T-cell (primary cell): ENCODE results near the gene NRP1. TPM values are rescaled to one million over a fixed set of nuclear protein-coding genes. Genes with fewer than 3 reads are reported as not detected.

Experiments
- ATAC-seq, 4 experiments: fragments of 200-7000 bp in 3 of 4; fragments of 150-1000 bp in 1 of 4; cut with Tn5 transposase; replicated peaks in 1 of 4; 1 replicate in 3 of 4; 2 replicates in 1 of 4; pipeline ENCODE4 v1.10.0; 2021; ENCODE audit warnings: moderate library complexity in 3 of 4, mild to moderate bottlenecking in 2 of 4, moderate number of reproducible peaks in 1 of 4
- CTCF ChIA-PET, 2 donors: fragments of 300-600 bp; sonication (Branson Sonifier 250); formaldehyde crosslinking; loops; one replicate each; lab custom pipeline; 2022; ENCODE audit warnings: antibody characterized with exemption in 2 of 2; lab: Charles Lee
- POLR2A ChIA-PET, 2 donors: fragments of 300-600 bp; sonication (Branson Sonifier 250); formaldehyde crosslinking; loops; one replicate each; lab custom pipeline; 2022; ENCODE audit warnings: antibody characterized with exemption in 2 of 2; lab: Charles Lee
- DNase-seq, 35 experiments: peaks; one replicate each; pipeline versions ENCODE4 v3.0.0 to v3.0.0-alpha.2; 2013 to 2023
- H3K27ac ChIP-seq: one replicate; pipeline ENCODE4 v1.5.1; 2013; ENCODE audit warnings: low read length
- H3K27me3 ChIP-seq, 2 experiments: replicated peaks in 1 of 2; 1 replicate in 1 of 2; 2 replicates in 1 of 2; pipeline versions ENCODE4 v1.6.1 to v1.7.0; 2013; ENCODE audit warnings: low read length in 1 of 2, mixed read lengths in 1 of 2; ENCODE audit not compliant: control insufficient read depth in 2 of 2, insufficient read depth in 2 of 2; ENCODE audit errors: extremely low read depth in 1 of 2
- H3K36me3 ChIP-seq, 2 donors: 1 replicate in 1 of 2; 2 replicates in 1 of 2; pipeline versions ENCODE4 v1.6.1 to v1.7.0; 2013; ENCODE audit warnings: low read length in 1 of 2; ENCODE audit not compliant: control insufficient read depth in 2 of 2, insufficient read depth in 1 of 2; ENCODE audit errors: extremely low read depth in 1 of 2
- H3K4me1 ChIP-seq, 2 experiments: 1 replicate in 1 of 2; 2 replicates in 1 of 2; pipeline versions ENCODE4 v1.6.1 to v1.7.0; 2013; ENCODE audit warnings: low read length in 2 of 2, mixed read lengths in 1 of 2; ENCODE audit not compliant: insufficient read depth in 2 of 2, control insufficient read depth in 1 of 2; ENCODE audit errors: extremely low read depth in 1 of 2
- H3K4me3 ChIP-seq, 2 donors: 1 replicate in 1 of 2; 2 replicates in 1 of 2; pipeline versions ENCODE4 v1.5.1 to v1.7.0; 2013; ENCODE audit warnings: mild to moderate bottlenecking in 2 of 2, low read length in 1 of 2, moderate library complexity in 1 of 2; ENCODE audit not compliant: control insufficient read depth in 1 of 2; ENCODE audit errors: extremely low read depth in 1 of 2
- H3K9me3 ChIP-seq: 2 replicates; pipeline ENCODE4 v1.7.0; 2013
- H3K27ac Mint-ChIP-seq, 2 donors: one replicate each; pipeline ENCODE4 v1.8.0; 2020 to 2021; ENCODE audit warnings: mild to moderate bottlenecking in 2 of 2, mixed read lengths in 2 of 2
- H3K27me3 Mint-ChIP-seq, 2 donors: one replicate each; pipeline ENCODE4 v1.8.0; 2021 to 2022; ENCODE audit warnings: mixed read lengths in 2 of 2
- H3K36me3 Mint-ChIP-seq: one replicate; pipeline ENCODE4 v1.8.0; 2021; ENCODE audit warnings: mixed read lengths
- H3K4me1 Mint-ChIP-seq, 3 donors: one replicate each; pipeline ENCODE4 v1.8.0; 2020 to 2022; ENCODE audit warnings: mixed read lengths in 3 of 3, mild to moderate bottlenecking in 1 of 3
- H3K4me3 Mint-ChIP-seq, 3 donors: one replicate each; pipeline ENCODE4 v1.8.0; 2020 to 2022; ENCODE audit warnings: mild to moderate bottlenecking in 3 of 3, mixed read lengths in 3 of 3, moderate library complexity in 3 of 3
- H3K9me3 Mint-ChIP-seq, 3 donors: one replicate each; pipeline ENCODE4 v1.8.0; 2020 to 2022; ENCODE audit warnings: mixed read lengths in 3 of 3
- WGBS: methylation state at CpG from one replicate; pipeline ENCODE4 v1.1.5; 2013; ENCODE audit warnings: missing lambda C conversion rate; ENCODE audit not compliant: insufficient coverage; 5-methylcytosine and 5-hydroxymethylcytosine counted together
- total RNA-seq, 35 experiments: library from RNA in 6 of 35; stranded (reverse) in 6 of 35; fragments of 120-200 nt in 1 of 35; gene quantifications; one replicate each; pipeline versions ENCODE4 v1.2.1 to v1.2.4 and lab custom pipeline; 2013 to 2026

Gene NRP1
- total RNA-seq, 5 donors from 2014 or later (not counting 1 experiment from before 2014, with no cell fraction given), result 0.62 to 1.9 (median 1.1) TPM; not detected in 2

DNA sequence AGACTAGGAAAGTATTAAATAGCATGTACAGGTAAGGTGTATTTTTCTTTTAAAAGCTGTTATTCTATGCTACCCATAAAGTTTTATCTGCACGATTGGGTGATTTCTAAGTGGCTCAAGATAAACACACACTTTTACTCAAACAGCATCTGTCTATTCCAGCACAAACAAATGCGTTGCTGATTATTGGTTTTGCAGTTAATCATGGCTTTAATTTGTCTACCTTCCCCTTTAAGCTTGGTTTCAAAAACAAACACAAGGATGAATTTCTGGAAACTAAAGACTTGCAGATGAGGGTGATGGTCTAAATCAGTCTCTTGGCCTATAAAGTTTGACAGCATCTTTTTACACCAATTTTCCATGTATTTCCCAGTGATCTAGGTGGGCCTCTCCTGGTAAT is 94.2 kb downstream of the NRP1 start:
- Histone ChIP-seq H3K4me1 (no peaks in the 10 kb centered on the region), H3K27ac (no peak overlapping the region), H3K9me3 (no peaks in the 10 kb centered on the region), H3K27me3 (no peaks in the 10 kb centered on the region), H3K4me3 (no peak overlapping the region), H3K36me3 (no peaks in the 10 kb centered on the region)
- Mint-ChIP-seq H3K4me3 (no peak overlapping the region), H3K9me3 (no peaks in the 10 kb centered on the region), H3K36me3 (no peaks in the 10 kb centered on the region), H3K27ac (no peak overlapping the region), H3K27me3 (peaks cover 1 to 4% of the 10 kb centered on the region in 2 donors), H3K4me1 (peaks cover 1 to 11% (median 2%) of the 10 kb centered on the region in 3 donors)
- ATAC-seq (no peak), DNase-seq (no peak)
- CTCF ChIA-PET, result no interaction called here
- WGBS, result no CpG with 5 or more reads among the region's 2 CpGs
- POLR2A ChIA-PET, result interaction anchor here in 1 of 2 donors (0.6 kb wide), 1 partner anchor 604 kb away, joined by 5 read pairs; no protein-coding TSS in a partner anchor

- Mint-ChIP-seq H3K9me3 (no peaks in the 10 kb centered on the region), H3K4me1 (peaks cover 0 to 3% (median 0%) of the 10 kb centered on the region in 3 donors), H3K36me3 (no peaks in the 10 kb centered on the region), H3K27ac (no peak overlapping the region), H3K27me3 (peaks cover 1 to 4% of the 10 kb centered on the region in 2 donors), H3K4me3 (no peak overlapping the region)
- Histone ChIP-seq H3K9me3 (no peaks in the 10 kb centered on the region), H3K4me3 (no peak overlapping the region), H3K36me3 (no peaks in the 10 kb centered on the region), H3K27me3 (no peaks in the 10 kb centered on the region), H3K27ac (no peak overlapping the region), H3K4me1 (no peaks in the 10 kb centered on the region)
- no CpG with 5 or more reads among the region's 2 CpGs for WGBS
- POLR2A ChIA-PET, result no interaction called here
- CTCF ChIA-PET, result interaction anchor here in 1 of 2 donors (0.7 kb wide), 1 partner anchor 32 kb away, joined by 4 read pairs; no protein-coding TSS in a partner anchor
- DNase-seq, result no peak
- no peak for ATAC-seq
These were observed 95.2 kb downstream of the NRP1 start for GRCh38 chr10:33239257-33239656.

DNA sequence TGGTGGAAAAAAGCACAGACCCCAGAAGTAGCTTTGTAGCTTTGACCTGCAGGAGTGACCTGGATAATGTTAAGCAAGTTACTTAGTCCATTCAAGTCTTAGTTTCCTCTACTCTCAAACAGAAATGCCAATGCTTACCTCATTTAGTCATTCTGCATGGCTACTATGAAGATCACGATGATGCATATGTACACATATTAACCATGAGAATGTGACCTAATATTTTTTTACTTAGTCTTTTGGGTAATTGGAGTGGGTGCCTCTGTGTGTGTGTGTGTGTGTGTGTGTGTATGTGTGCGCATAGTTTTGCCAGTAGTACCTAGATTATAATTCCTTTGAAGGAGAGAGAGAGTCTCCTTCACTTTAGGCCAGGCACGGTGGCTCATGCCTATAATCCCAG is 95.8 kb downstream of the NRP1 start:
- H3K27ac ChIP-seq, result no peak overlapping the region
- no peaks in the 10 kb centered on the region for H3K36me3 ChIP-seq
- no peaks in the 10 kb centered on the region for H3K9me3 ChIP-seq
- DNase-seq, result no peak
- Mint-ChIP-seq H3K27ac (no peak overlapping the region), H3K4me1 (peaks cover 0 to 1% (median 0%) of the 10 kb centered on the region in 3 donors), H3K4me3 (no peak overlapping the region), H3K27me3 (peaks cover 1 to 4% of the 10 kb centered on the region in 2 donors), H3K36me3 (no peaks in the 10 kb centered on the region), H3K9me3 (no peaks in the 10 kb centered on the region)
- CTCF ChIA-PET, result interaction anchor here in 1 of 2 donors (0.7 kb wide), 1 partner anchor 32 kb away, joined by 4 read pairs; no protein-coding TSS in a partner anchor
- no peak overlapping the region for H3K4me3 ChIP-seq
- ATAC-seq, result no peak
- no peaks in the 10 kb centered on the region for H3K27me3 ChIP-seq
- WGBS, result no CpG with 5 or more reads among the region's 3 CpGs
- POLR2A ChIA-PET, result no interaction called here
- H3K4me1 ChIP-seq, result no peaks in the 10 kb centered on the region

DNA sequence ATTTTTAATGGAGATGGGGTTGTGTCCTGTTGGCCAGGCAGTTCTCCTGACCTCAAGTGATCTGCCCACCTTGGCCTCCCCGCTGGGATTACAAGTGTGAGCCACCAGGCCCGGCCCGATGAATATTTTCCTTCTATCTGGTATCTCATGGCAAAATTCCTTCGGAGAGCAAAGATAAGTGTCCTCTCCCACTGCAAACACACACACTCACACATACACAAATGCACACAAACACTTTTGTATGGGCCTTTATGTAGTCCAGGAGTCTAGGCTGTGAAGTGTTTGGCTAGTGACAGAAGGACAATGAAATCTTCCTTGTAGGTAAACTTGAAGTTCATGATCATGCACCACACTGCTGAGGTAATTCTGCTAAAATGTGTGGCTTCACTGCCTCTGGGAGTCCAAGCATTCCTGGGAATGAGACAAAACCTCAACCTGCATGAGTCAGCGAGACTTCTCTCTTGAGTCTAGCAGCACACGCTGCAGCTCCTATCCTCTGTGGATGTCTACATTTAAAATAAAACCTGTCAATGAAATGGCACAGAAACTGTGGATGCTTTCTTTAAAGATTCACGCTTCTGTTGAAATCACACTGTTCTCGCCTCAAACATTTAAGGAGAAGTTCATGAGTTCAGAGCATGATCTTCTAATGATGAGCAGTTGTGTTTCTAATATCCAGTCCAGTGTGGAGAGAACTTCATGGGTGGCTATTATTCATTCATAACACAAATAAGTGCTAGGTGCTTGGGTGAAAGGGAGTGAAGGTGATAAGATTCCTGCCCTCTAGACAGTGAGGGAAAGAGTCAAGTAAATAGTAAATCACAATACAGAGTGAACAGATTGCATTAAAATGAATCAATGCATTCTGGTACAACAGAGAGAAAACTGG is 96.5 kb downstream of the NRP1 start:
- Mint-ChIP-seq H3K36me3 (no peaks in the 10 kb centered on the region), H3K27ac (no peak overlapping the region), H3K9me3 (no peaks in the 10 kb centered on the region), H3K4me1 (no peaks in the 10 kb centered on the region), H3K27me3 (peaks cover 1 to 4% of the 10 kb centered on the region in 2 donors), H3K4me3 (no peak overlapping the region)
- WGBS, result 100% methylated on average over 3 of the region's 8 CpGs
- H3K9me3 ChIP-seq, result no peaks in the 10 kb centered on the region
- DNase-seq (no peak), ATAC-seq (no peak)
- H3K4me1 ChIP-seq, result no peaks in the 10 kb centered on the region
- CTCF ChIA-PET, result no interaction called here
- no peak overlapping the region for H3K4me3 ChIP-seq
- no peaks in the 10 kb centered on the region for H3K27me3 ChIP-seq
- H3K27ac ChIP-seq, result no peak overlapping the region
- POLR2A ChIA-PET, result no interaction called here
- no peaks in the 10 kb centered on the region for H3K36me3 ChIP-seq

- H3K27ac Mint-ChIP-seq, result no peak overlapping the region
- H3K36me3 Mint-ChIP-seq, result no peaks in the 10 kb centered on the region
- ATAC-seq, result no peak
- H3K9me3 ChIP-seq, result no peaks in the 10 kb centered on the region
- CTCF ChIA-PET, result no interaction called here
- no peak overlapping the region for H3K4me3 ChIP-seq
- no peaks in the 10 kb centered on the region for H3K4me1 ChIP-seq
- H3K9me3 Mint-ChIP-seq, result no peaks in the 10 kb centered on the region
- no peak overlapping the region for H3K27ac ChIP-seq
- WGBS, result 90% methylated on average over 3 of the region's 6 CpGs
- DNase-seq, result no peak
- H3K27me3 ChIP-seq, result no peaks in the 10 kb centered on the region
- H3K27me3 Mint-ChIP-seq, result peaks cover 1 to 4% of the 10 kb centered on the region in 2 donors
- no peaks in the 10 kb centered on the region for H3K36me3 ChIP-seq
- H3K4me3 Mint-ChIP-seq, result no peak overlapping the region
- POLR2A ChIA-PET, result no interaction called here
- H3K4me1 Mint-ChIP-seq, result no peaks in the 10 kb centered on the region
These were observed 97.6 kb downstream of the NRP1 start for GRCh38 chr10:33236916-33237315.

GRCh38 chr10:33235951-33236350 is 98.5 kb downstream of the NRP1 start:
- Histone ChIP-seq H3K27me3 (no peaks in the 10 kb centered on the region), H3K4me3 (no peak overlapping the region), H3K36me3 (no peaks in the 10 kb centered on the region), H3K4me1 (no peaks in the 10 kb centered on the region), H3K27ac (no peak overlapping the region), H3K9me3 (peaks cover under 1% of the 10 kb centered on the region)
- peaks cover 1 to 4% of the 10 kb centered on the region in 2 donors for H3K27me3 Mint-ChIP-seq
- POLR2A ChIA-PET, result no interaction called here
- no peaks in the 10 kb centered on the region for H3K36me3 Mint-ChIP-seq
- H3K9me3 Mint-ChIP-seq, result no peaks in the 10 kb centered on the region
- H3K27ac Mint-ChIP-seq, result no peak overlapping the region
- no peaks in the 10 kb centered on the region for H3K4me1 Mint-ChIP-seq
- no CpG with 5 or more reads among the region's 3 CpGs for WGBS
- ATAC-seq (no peak), DNase-seq (no peak)
- no peak overlapping the region for H3K4me3 Mint-ChIP-seq
- CTCF ChIA-PET, result no interaction called here
